HCT116 (cell line): ENCODE measurements around the gene TSPAN10. TPM values are rescaled to one million over a fixed set of nuclear protein-coding genes. Genes with fewer than 3 reads are reported as not detected.

ENCODE experiments used
- ATAC-seq: fragments of 200-7000 bp; cut with Tn5 transposase; 2 replicates; pipeline ENCODE4 v1.9.1; 2020; ENCODE audit warnings: mild to moderate bottlenecking, moderate library complexity
- BruUV-seq: library from RNA; stranded (reverse); fragments of 400-500 nt; replicated peaks from 2 replicates; lab custom pipeline; 2021; lab: Mats Ljungman, UMichigan
- CTCF ChIA-PET: fragments of 300-600 bp; sonication (Branson Sonifier 250); formaldehyde crosslinking; loops from one replicate; lab custom pipeline; 2021; ENCODE audit warnings: antibody characterized with exemption; lab: Charles Lee
- POLR2A ChIA-PET: fragments of 300-600, 350-600 bp; sonication (Branson Sonifier 250); formaldehyde crosslinking; loops from one replicate; lab custom pipeline; 2021; ENCODE audit warnings: antibody characterized with exemption; lab: Charles Lee
- RAD21 ChIA-PET, 2 experiments: fragments of 300-600 bp; sonication (Branson Sonifier 250); formaldehyde crosslinking; loops; one replicate each; lab custom pipeline; 2023; ENCODE audit warnings: low total read pairs in 2 of 2; ENCODE audit not compliant: uncharacterized antibody in 2 of 2, unreplicated experiment in 2 of 2, low non-redundant PET in 1 of 2; lab: Charles Lee
- DNase-seq: peaks from one replicate; pipeline ENCODE4 v3.0.0-alpha.2; 2010; ENCODE audit warnings: low read depth, low spot score
- H2AFZ ChIP-seq: fragments of 200-600 bp; shearing (Covaris generic), sonication (generic); 2 replicates; pipeline ENCODE4 v1.6.1; 2017; ENCODE audit warnings: low read depth, mixed run types, mixed read lengths, antibody characterized with exemption, low read length; ENCODE audit not compliant: poor library complexity, severe bottlenecking
- H3K27ac ChIP-seq: 2 replicates; pipeline ENCODE4 v1.5.1; 2012; ENCODE audit warnings: low read depth, low read length
- H3K27me3 ChIP-seq: fragments of 200-600 bp; sonication (generic); 2 replicates; pipeline ENCODE4 v1.6.1; 2016; ENCODE audit warnings: mixed run types, low read length, mixed read lengths; ENCODE audit not compliant: insufficient read depth
- H3K36me3 ChIP-seq, 2 experiments: fragments of 200-500 bp in 1 of 2; fragments of 200-600 bp in 1 of 2; sonication (Bioruptor generic) in 1 of 2; sonication (generic) in 1 of 2; 2 replicates each; pipeline versions ENCODE4 v1.5.1 to v1.6.1; 2014 to 2016; ENCODE audit warnings: low read length in 2 of 2, inconsistent platforms in 1 of 2, mixed read lengths in 1 of 2, mixed run types in 1 of 2; ENCODE audit not compliant: insufficient read depth in 2 of 2, control insufficient read depth in 1 of 2
- H3K4me1 ChIP-seq, 2 experiments: fragments of 200-600 bp in 1 of 2; sonication (generic) in 1 of 2; 2 replicates each; pipeline versions ENCODE4 v1.5.1 to v1.6.1; 2012 to 2017; ENCODE audit warnings: low read length in 2 of 2, inconsistent platforms in 1 of 2, mild to moderate bottlenecking in 1 of 2, mixed read lengths in 1 of 2, mixed run types in 1 of 2, moderate library complexity in 1 of 2; ENCODE audit not compliant: insufficient read depth in 2 of 2, control insufficient read depth in 1 of 2
- H3K4me2 ChIP-seq: fragments of 200-600 bp; sonication (generic); 2 replicates; pipeline ENCODE4 v1.6.1; 2017; ENCODE audit warnings: mixed run types, low read length, mixed read lengths
- H3K4me3 ChIP-seq, 2 experiments: fragments of 200-600 bp in 1 of 2; sonication (generic) in 1 of 2; replicated peaks in 1 of 2; 2 replicates each; pipeline ENCODE4 v1.5.1; 2011 to 2016; ENCODE audit warnings: low read length in 2 of 2, control low read depth in 1 of 2, low read depth in 1 of 2, mild to moderate bottlenecking in 1 of 2, mixed read lengths in 1 of 2, mixed run types in 1 of 2
- H3K79me2 ChIP-seq: fragments of 200-600 bp; sonication (generic); 2 replicates; pipeline ENCODE4 v1.6.1; 2017; ENCODE audit warnings: mild to moderate bottlenecking, mixed run types, low read length, moderate library complexity, mixed read lengths; ENCODE audit not compliant: insufficient read depth
- H3K9ac ChIP-seq: fragments of 200-600 bp; sonication (generic); 2 replicates; pipeline ENCODE4 v1.6.1; 2016; ENCODE audit warnings: low read length, mixed read lengths
- H3K9me2 ChIP-seq: fragments of 200-600 bp; sonication (generic), shearing (Covaris generic); 2 replicates; pipeline ENCODE4 v1.6.1; 2017; ENCODE audit warnings: mixed run types, mild to moderate bottlenecking, moderate library complexity; ENCODE audit not compliant: insufficient read depth
- H3K9me3 ChIP-seq, 2 experiments: fragments of 200-500 bp in 1 of 2; fragments of 200-600 bp in 1 of 2; sonication (Bioruptor generic) in 1 of 2; sonication (generic) in 1 of 2; 2 replicates each; pipeline ENCODE4 v1.6.1; 2014 to 2017; ENCODE audit warnings: low read length in 2 of 2, mixed read lengths in 2 of 2, inconsistent platforms in 1 of 2, low read depth in 1 of 2, mild to moderate bottlenecking in 1 of 2, mixed run types in 1 of 2, moderate library complexity in 1 of 2; ENCODE audit not compliant: control insufficient read depth in 1 of 2, insufficient read depth in 1 of 2
- H4K20me1 ChIP-seq: fragments of 200-600 bp; sonication (generic), shearing (Covaris generic); 2 replicates; pipeline ENCODE4 v1.6.1; 2017; ENCODE audit warnings: mixed run types, mild to moderate bottlenecking, moderate library complexity; ENCODE audit not compliant: insufficient read depth
- CBX3 ChIP-seq: IDR thresholded peaks from 2 replicates; pipeline ENCODE4 v1.6.1; 2012; ENCODE audit warnings: low read depth
- ELF1 ChIP-seq: IDR thresholded peaks from 2 replicates; pipeline ENCODE4 v1.6.1; 2012; ENCODE audit warnings: low read depth, borderline replicate concordance
- EZH2phosphoT487 ChIP-seq: fragments of 200-600 bp; IDR thresholded peaks from 2 replicates; pipeline ENCODE4 v1.6.1; 2018; ENCODE audit warnings: antibody characterized with exemption, borderline replicate concordance
- JUND ChIP-seq: IDR thresholded peaks from 2 replicates; pipeline ENCODE4 v1.6.1; 2012
- POLR2A ChIP-seq: IDR thresholded peaks from 2 replicates; pipeline ENCODE4 v1.7.0; 2011; ENCODE audit warnings: borderline replicate concordance; ENCODE audit not compliant: insufficient read depth, insufficient read length; ENCODE audit errors: extremely low read depth
- SIN3A ChIP-seq: IDR thresholded peaks from 2 replicates; pipeline ENCODE4 v1.6.1; 2012; ENCODE audit warnings: low read depth
- SRF ChIP-seq: IDR thresholded peaks from 2 replicates; pipeline ENCODE4 v1.6.1; 2012; ENCODE audit warnings: low read depth
- YY1 ChIP-seq: IDR thresholded peaks from 2 replicates; pipeline ENCODE4 v1.6.1; 2011; ENCODE audit warnings: low read length, low read depth, moderate library complexity, mild to moderate bottlenecking; ENCODE audit not compliant: insufficient replicate concordance; ENCODE audit errors: extremely low read depth
- ZFX ChIP-seq: fragments of 450-650 bp; IDR thresholded peaks from 2 replicates; pipeline ENCODE4 v1.6.1; 2017
- ZNF274 ChIP-seq: fragments of 200-500 bp; sonication (Bioruptor generic); IDR thresholded peaks from 2 replicates; pipeline ENCODE4 v1.6.1; 2014; ENCODE audit warnings: mild to moderate bottlenecking, low read depth, low read length, inconsistent platforms
- intact Hi-C: fragments of 100-400 bp; cut with micrococcal nuclease; formaldehyde crosslinking; loops from 2 replicates; pipeline ENCODE4 v1.10.0; 2022
- total RNA-seq: library from RNA; stranded (reverse); gene quantifications from one replicate; pipeline ENCODE4 v1.2.1, GENCODE V29; 2021; ENCODE audit not compliant: unreplicated experiment
- TF ChIP-seq, protein P1 (sequence below), 3 experiments: fragments of 200-600 bp in 1 of 3; sonication (generic) in 1 of 3; IDR thresholded peaks in 2 of 3; conservative IDR thresholded peaks in 1 of 3; 2 replicates each; pipeline ENCODE4 v1.5.1; 2012 to 2017; ENCODE audit warnings: low read depth in 2 of 3, low read length in 2 of 3, antibody characterized with exemption in 1 of 3, borderline replicate concordance in 1 of 3, control low read depth in 1 of 3, mild to moderate bottlenecking in 1 of 3, mixed read lengths in 1 of 3, mixed run types in 1 of 3, moderate library complexity in 1 of 3; ENCODE audit not compliant: insufficient read depth in 1 of 3
- TF ChIP-seq, protein P2 (sequence below): IDR thresholded peaks from 2 replicates; pipeline ENCODE4 v1.6.1; 2012
- TF ChIP-seq, protein P3 (sequence below): IDR thresholded peaks from 2 replicates; pipeline ENCODE4 v1.6.1; 2012
- TF ChIP-seq, protein P4 (sequence below): IDR thresholded peaks from 2 replicates; pipeline ENCODE4 v1.6.1; 2012; ENCODE audit warnings: low read depth

Gene TSPAN10
- total RNA-seq, 1 experiment from 2014 or later: 2.3 TPM

DNA sequence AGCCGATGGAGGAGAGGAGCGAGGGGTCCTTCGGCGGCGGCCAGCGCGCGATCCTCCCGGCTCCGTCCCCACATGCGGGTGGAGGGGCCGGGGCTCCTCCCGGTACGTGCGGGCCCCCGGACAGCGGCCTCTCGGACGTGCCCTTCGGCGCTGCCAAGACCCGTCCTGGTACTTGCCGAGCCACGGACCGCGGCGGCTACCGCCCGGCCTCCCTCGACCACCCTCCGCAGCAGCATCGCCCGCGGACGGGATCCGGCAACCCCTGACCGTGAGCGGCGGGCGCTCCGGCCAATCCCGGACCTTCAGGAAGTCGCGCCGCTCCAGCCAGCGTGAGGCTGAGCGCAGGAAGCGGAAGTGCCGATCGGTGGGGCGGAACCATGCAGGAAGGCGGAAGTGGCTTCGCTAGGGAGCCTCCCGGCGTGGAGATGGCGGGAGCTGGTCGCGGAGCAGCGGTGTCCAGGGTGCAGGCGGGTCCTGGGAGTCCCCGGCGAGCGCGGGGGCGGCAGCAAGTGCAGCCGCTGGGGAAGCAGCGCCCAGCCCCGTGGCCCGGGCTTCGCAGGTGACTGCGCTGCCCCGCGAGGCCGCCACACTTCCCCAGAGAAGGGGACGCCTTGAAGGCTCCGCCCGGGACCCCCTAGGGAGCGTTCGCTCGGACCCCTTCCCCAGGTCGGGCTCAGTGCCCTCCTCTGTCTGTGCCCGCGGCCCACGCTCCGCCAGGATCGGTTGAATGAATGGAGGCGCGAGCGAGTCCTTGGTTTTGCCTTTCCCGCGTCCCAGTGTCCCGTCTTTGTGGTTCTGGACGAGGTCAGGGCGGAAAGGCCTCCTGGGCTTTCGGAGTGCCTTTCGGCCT is 29.6 kb downstream of the TSPAN10 start, which contains the start of the genes CCDC137 and OXLD1 (continued):
- TF ChIP-seq, protein P1, sequence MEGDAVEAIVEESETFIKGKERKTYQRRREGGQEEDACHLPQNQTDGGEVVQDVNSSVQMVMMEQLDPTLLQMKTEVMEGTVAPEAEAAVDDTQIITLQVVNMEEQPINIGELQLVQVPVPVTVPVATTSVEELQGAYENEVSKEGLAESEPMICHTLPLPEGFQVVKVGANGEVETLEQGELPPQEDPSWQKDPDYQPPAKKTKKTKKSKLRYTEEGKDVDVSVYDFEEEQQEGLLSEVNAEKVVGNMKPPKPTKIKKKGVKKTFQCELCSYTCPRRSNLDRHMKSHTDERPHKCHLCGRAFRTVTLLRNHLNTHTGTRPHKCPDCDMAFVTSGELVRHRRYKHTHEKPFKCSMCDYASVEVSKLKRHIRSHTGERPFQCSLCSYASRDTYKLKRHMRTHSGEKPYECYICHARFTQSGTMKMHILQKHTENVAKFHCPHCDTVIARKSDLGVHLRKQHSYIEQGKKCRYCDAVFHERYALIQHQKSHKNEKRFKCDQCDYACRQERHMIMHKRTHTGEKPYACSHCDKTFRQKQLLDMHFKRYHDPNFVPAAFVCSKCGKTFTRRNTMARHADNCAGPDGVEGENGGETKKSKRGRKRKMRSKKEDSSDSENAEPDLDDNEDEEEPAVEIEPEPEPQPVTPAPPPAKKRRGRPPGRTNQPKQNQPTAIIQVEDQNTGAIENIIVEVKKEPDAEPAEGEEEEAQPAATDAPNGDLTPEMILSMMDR (IDR thresholded peaks at IDR 0.05 in 2 of 3, conservative IDR thresholded peaks at IDR 0.05 in 1 of 3; ENCODE audit: borderline replicate concordance in 1 of 3, insufficient read depth in 1 of 3, low read depth in 2 of 3, low read length in 2 of 3): no peak

DNA sequence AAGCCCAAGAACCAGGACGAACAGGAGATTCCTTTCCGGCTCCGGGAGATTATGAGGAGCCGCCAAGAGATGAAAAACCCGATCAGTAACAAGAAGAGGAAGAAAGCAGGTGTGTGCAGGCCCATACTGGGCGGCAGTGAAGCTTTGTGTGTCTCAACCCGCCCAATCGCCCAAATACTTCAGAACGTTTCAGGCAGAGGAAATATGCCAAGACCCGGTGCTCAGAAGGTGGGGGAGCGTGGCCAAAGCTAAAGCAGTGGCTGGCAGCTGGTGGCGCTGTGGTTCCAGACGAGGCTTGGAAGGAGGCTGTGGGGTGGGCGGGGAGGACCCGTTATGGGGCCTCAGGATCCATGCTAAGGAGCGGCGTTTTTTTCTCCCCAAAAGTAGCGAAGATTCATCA is 30.8 kb downstream of the TSPAN10 start:
- intact Hi-C loops: loop anchor here (1.0 kb wide), 2 partner anchors 16 to 30 kb away; partner anchors contain the start of genes ARL16, NPLOC4 and TSPAN10
- TF ChIP-seq, protein P2, sequence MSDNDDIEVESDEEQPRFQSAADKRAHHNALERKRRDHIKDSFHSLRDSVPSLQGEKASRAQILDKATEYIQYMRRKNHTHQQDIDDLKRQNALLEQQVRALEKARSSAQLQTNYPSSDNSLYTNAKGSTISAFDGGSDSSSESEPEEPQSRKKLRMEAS: no peak
- TF ChIP-seq SIN3A: no peak
- no peak for TF ChIP-seq POLR2A
- TF ChIP-seq YY1: peak; percentile 40
- TF ChIP-seq CBX3: no peak
- TF ChIP-seq EZH2phosphoT487: no peak
- TF ChIP-seq, protein P3, sequence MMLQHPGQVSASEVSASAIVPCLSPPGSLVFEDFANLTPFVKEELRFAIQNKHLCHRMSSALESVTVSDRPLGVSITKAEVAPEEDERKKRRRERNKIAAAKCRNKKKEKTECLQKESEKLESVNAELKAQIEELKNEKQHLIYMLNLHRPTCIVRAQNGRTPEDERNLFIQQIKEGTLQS: no peak
- TF ChIP-seq, protein P1 (IDR thresholded peaks at IDR 0.05 in 2 of 3, conservative IDR thresholded peaks at IDR 0.05 in 1 of 3; ENCODE audit: borderline replicate concordance in 1 of 3, insufficient read depth in 1 of 3, low read depth in 2 of 3, low read length in 2 of 3): peak in 2 of 3 experiments; percentile 55 to 64; a peak in 4 of 6 replicates
- TF ChIP-seq, protein P4, sequence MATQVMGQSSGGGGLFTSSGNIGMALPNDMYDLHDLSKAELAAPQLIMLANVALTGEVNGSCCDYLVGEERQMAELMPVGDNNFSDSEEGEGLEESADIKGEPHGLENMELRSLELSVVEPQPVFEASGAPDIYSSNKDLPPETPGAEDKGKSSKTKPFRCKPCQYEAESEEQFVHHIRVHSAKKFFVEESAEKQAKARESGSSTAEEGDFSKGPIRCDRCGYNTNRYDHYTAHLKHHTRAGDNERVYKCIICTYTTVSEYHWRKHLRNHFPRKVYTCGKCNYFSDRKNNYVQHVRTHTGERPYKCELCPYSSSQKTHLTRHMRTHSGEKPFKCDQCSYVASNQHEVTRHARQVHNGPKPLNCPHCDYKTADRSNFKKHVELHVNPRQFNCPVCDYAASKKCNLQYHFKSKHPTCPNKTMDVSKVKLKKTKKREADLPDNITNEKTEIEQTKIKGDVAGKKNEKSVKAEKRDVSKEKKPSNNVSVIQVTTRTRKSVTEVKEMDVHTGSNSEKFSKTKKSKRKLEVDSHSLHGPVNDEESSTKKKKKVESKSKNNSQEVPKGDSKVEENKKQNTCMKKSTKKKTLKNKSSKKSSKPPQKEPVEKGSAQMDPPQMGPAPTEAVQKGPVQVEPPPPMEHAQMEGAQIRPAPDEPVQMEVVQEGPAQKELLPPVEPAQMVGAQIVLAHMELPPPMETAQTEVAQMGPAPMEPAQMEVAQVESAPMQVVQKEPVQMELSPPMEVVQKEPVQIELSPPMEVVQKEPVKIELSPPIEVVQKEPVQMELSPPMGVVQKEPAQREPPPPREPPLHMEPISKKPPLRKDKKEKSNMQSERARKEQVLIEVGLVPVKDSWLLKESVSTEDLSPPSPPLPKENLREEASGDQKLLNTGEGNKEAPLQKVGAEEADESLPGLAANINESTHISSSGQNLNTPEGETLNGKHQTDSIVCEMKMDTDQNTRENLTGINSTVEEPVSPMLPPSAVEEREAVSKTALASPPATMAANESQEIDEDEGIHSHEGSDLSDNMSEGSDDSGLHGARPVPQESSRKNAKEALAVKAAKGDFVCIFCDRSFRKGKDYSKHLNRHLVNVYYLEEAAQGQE: no peak
- no peak for TF ChIP-seq SRF
- TF ChIP-seq ZFX: no peak
- no peak for TF ChIP-seq ELF1
- TF ChIP-seq JUND: no peak
- TF ChIP-seq ZNF274: no peak

More for the DNA sequence above, 30.8 kb downstream of the TSPAN10 start:
- Histone ChIP-seq H3K9me2 (no peaks in the 10 kb centered on the region), H3K9ac (peak overlapping the region; percentile 97), H3K4me1 (peaks cover 36 to 44% of the 10 kb centered on the region in 2 experiments), H3K9me3 (no peaks in the 10 kb centered on the region), H3K27me3 (no peaks in the 10 kb centered on the region), H4K20me1 (peaks cover 3% of the 10 kb centered on the region; the same call in 1 of the 2 replicates), H2AFZ (no peak overlapping the region), H3K36me3 (peaks cover 35 to 56% of the 10 kb centered on the region in 2 experiments), H3K79me2 (peaks cover 72% of the 10 kb centered on the region), H3K27ac (peak overlapping the region; percentile 86), H3K4me3 (peak overlapping the region; percentile 78 to 84), H3K4me2 (peak overlapping the region; percentile 89)
- ChIA-PET POLR2A (interaction anchor here (1.3 to 2.7 kb wide), 2 partner anchors 8 to 16 kb away, joined by 6 to 9 read pairs; partner anchors contain the start of genes ARL16 and HGS), RAD21 (interaction anchor here in 1 of 2 experiments (2.2 kb wide), 1 partner anchor 16 kb away, joined by 4 read pairs; the partner anchor contains the start of genes ARL16 and HGS), CTCF (interaction anchor here (0.7 to 1.1 kb wide), 3 partner anchors 29 to 36 kb away, joined by 3 read pairs; no protein-coding TSS in a partner anchor)
- ATAC-seq: peak; percentile 17; the same call in 1 of the 2 replicates
- no peak for DNase-seq
- TSS peak; percentile 46 for BruUV-seq
